Gastroesophageal sphincter (tissue), 3 donors: ENCODE data around the gene SLC6A13.

Source experiments
- CTCF ChIP-seq, 4 experiments: fragments of 200-600 bp in 2 of 4; fragments of 450-650 bp in 2 of 4; sonication (generic) in 1 of 4; IDR thresholded peaks; one replicate each; pipeline ENCODE4 v1.5.1; 2017 to 2019; ENCODE audit warnings: antibody characterized with exemption in 4 of 4, mild to moderate bottlenecking in 2 of 4, moderate library complexity in 2 of 4
- EP300 ChIP-seq: sonication (generic); formaldehyde crosslinking; IDR thresholded peaks from one replicate; pipeline ENCODE4 v1.6.1; 2017; ENCODE audit warnings: antibody characterized with exemption, mild to moderate bottlenecking
- POLR2A ChIP-seq, 2 donors: fragments of 450-650 bp; IDR thresholded peaks; one replicate each; pipeline ENCODE4 v1.6.1; 2017; ENCODE audit warnings: antibody characterized with exemption in 2 of 2, mild to moderate bottlenecking in 2 of 2, moderate library complexity in 1 of 2

- TF ChIP-seq CTCF (IDR thresholded peaks at IDR 0.05): no peak
- TF ChIP-seq POLR2A (IDR thresholded peaks at IDR 0.05): no peak
- no peak for TF ChIP-seq EP300
Observed at GRCh38 chr12:194276-194675, 68.4 kb downstream of the SLC6A13 start.
